AG09309 (cell line): Measurements from ENCODE around the gene ACTR5.
A peak's percentile ranks its signal among the peaks of the same experiment; 100 is the strongest.

ENCODE experiments used
- DNase-seq: peaks from one replicate; pipeline ENCODE4 v3.0.0-alpha.2; 2010; ENCODE audit warnings: low read depth
- H3K4me3 ChIP-seq: 2 replicates; pipeline ENCODE4 v1.5.1; 2011; ENCODE audit warnings: mild to moderate bottlenecking, low read depth, low read length, moderate library complexity; ENCODE audit not compliant: control insufficient read depth
- CTCF ChIP-seq: IDR thresholded peaks from 2 replicates; pipeline ENCODE4 v1.5.1; 2011; ENCODE audit warnings: mild to moderate bottlenecking, low read depth, low read length, inconsistent platforms; ENCODE audit not compliant: insufficient read depth, control insufficient read depth; ENCODE audit errors: missing control alignments

ACTR5 gene

GRCh38 chr20:38762174-38762573 is 13.9 kb downstream of the ACTR5 start:
- H3K4me3 ChIP-seq = no peak overlapping the region
- TF ChIP-seq CTCF = no peak
- DNase-seq = no peak

GRCh38 chr20:38763616-38764015 is 15.4 kb downstream of the ACTR5 start:
- TF ChIP-seq CTCF = no peak
- no peak overlapping the region for H3K4me3 ChIP-seq
- DNase-seq = no peak

GRCh38 chr20:38764567-38765318 is 16.5 kb downstream of the ACTR5 start:
- DNase-seq = peak; percentile 67
- TF ChIP-seq CTCF = no peak
- no peak overlapping the region for H3K4me3 ChIP-seq

- DNase-seq = no peak
- no peak overlapping the region for H3K4me3 ChIP-seq
- TF ChIP-seq CTCF = no peak
Measured at GRCh38 chr20:38766071-38766470, 17.8 kb downstream of the ACTR5 start.

GRCh38 chr20:38769376-38770295 is 21.4 kb downstream of the ACTR5 start:
- no peak for DNase-seq
- H3K4me3 ChIP-seq = no peak overlapping the region
- TF ChIP-seq CTCF = no peak

- no peak for TF ChIP-seq CTCF
- DNase-seq = no peak
- no peak overlapping the region for H3K4me3 ChIP-seq
Measured at GRCh38 chr20:38770546-38770945, 22.3 kb downstream of the ACTR5 start.
